Fibroblast of villous mesenchyme (primary cell): Measurements from ENCODE around the gene FADD. TPM values are rescaled to one million over a fixed set of nuclear protein-coding genes. Genes with fewer than 3 reads are reported as not detected.

Experiments
- DNase-seq: peaks from one replicate; pipeline ENCODE4 v3.0.0-alpha.2; 2010; ENCODE audit warnings: low read depth
- H3K4me3 ChIP-seq: 2 replicates; pipeline ENCODE4 v1.5.1; 2011; ENCODE audit warnings: low read depth, mild to moderate bottlenecking, low read length
- total RNA-seq: library from RNA; depleted of rRNA; stranded (reverse); fragments of >200 nt; gene quantifications from 2 replicates; pipeline ENCODE4 v1.2.3, GENCODE V29; 2012
- TF ChIP-seq, protein P1 (sequence below): IDR thresholded peaks from 2 replicates; pipeline ENCODE4 v1.5.1; 2012; ENCODE audit warnings: low read depth, mild to moderate bottlenecking, low read length; ENCODE audit not compliant: insufficient read depth

The FADD gene
- total RNA-seq, 1 donor = 49.7 TPM

- no peak overlapping the region for H3K4me3 ChIP-seq
- no peak for DNase-seq
- TF ChIP-seq, protein P1, sequence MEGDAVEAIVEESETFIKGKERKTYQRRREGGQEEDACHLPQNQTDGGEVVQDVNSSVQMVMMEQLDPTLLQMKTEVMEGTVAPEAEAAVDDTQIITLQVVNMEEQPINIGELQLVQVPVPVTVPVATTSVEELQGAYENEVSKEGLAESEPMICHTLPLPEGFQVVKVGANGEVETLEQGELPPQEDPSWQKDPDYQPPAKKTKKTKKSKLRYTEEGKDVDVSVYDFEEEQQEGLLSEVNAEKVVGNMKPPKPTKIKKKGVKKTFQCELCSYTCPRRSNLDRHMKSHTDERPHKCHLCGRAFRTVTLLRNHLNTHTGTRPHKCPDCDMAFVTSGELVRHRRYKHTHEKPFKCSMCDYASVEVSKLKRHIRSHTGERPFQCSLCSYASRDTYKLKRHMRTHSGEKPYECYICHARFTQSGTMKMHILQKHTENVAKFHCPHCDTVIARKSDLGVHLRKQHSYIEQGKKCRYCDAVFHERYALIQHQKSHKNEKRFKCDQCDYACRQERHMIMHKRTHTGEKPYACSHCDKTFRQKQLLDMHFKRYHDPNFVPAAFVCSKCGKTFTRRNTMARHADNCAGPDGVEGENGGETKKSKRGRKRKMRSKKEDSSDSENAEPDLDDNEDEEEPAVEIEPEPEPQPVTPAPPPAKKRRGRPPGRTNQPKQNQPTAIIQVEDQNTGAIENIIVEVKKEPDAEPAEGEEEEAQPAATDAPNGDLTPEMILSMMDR = no peak
These were observed 17.8 kb downstream of the FADD start for GRCh38 chr11:70220920-70221319.

- DNase-seq = no peak
- H3K4me3 ChIP-seq = no peak overlapping the region
- TF ChIP-seq, protein P1 = no peak
These were observed 22.6 kb downstream of the FADD start for GRCh38 chr11:70225681-70226177.

DNA sequence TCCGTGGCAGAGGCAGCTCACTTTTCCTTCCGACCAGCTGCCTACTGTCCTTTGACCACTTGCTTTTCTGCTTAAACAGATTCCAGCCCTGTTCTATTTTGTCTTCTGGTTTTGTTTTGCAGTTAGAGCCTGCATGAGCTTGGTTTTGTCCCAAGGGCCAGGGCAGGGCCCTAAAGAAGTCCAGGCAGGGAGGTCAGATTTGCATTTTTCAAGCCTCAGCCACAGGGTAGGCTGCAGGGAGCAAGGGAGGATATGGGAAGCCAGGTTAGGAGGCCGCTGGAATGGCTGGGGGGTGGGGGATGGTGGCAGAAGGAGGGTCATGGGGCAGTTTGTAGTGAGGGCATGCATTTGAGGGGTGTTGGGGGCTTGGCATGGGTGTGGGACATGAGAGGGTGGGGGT is 23.1 kb downstream of the FADD start:
- H3K4me3 ChIP-seq = no peak overlapping the region
- TF ChIP-seq, protein P1 = no peak
- DNase-seq = no peak

- H3K4me3 ChIP-seq = no peak overlapping the region
- DNase-seq = no peak
- TF ChIP-seq, protein P1 = peak; percentile 16
These were observed 23.9 kb downstream of the FADD start for GRCh38 chr11:70226967-70227366.

DNA sequence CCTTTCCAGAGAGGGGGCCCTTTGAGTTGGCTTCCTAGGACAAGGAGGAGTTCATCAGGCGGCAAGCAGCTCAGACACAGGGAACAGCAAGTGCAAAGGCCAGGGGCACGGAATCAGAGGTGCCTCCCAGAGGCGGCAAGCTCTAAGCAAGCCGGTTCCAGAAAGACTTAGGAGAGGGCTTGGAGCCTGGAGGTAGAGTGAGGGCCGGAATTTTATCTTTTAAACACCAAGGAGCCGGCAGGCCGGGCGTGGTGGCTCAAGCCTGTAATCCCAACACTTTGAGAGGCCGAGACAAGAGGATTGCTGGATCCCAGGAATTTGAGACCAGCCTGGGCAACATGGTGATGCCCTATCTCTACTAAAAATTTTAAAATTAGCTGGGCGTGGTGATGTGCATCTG is 26.6 kb downstream of the FADD start:
- H3K4me3 ChIP-seq = no peak overlapping the region
- DNase-seq = no peak
- TF ChIP-seq, protein P1 = no peak

DNA sequence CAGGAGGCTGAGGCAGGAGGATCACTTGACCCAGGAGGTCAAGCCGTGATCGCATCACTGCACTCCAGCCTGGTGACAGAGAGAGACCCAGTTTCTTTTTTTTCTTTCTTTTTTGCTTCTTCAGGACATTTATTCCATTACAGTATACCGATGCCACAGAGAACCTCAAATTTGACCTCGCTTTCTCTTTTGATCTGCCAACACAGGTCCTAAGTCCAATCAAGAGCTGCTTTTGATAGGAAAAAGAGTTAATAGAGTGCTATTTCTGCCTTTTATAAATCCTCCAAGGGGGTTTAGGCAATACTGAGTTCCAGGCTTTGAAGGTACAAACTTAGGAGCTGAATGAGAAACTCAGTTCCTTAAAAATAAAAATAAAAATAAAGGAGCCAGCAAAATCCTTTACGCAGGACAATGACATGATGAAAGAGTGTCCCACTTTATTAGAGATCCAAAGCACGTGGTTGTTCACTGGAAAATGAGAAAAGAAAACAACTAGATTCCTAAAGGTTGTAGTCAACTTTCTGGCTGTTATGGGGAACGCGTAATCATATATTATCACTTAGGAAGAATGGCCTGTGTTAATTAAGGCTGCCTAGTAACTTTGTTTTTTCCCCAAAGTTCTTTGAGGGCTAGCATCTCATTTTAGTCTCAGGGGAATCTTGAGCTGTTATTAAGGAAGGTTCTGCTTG is 27.2 kb downstream of the FADD start:
- H3K4me3 ChIP-seq = no peak overlapping the region
- TF ChIP-seq, protein P1 = no peak
- DNase-seq = peak; percentile 52
